Stimulated activated CD4-positive, alpha-beta T cell treated with anti-CD3 and anti-CD28 coated beads, Interleukin-4, amount 100 ng/mL, for 1 hour (primary cell): Measurements from ENCODE around the gene BAG1.

Source experiments
- DNase-seq: peaks from one replicate; pipeline ENCODE4 v3.0.0-alpha.2; 2020

Gene BAG1

GRCh38 chr9:33273266-33273971 is 8.9 kb upstream of the BAG1 start:
- no peak for DNase-seq

- no peak for DNase-seq
Observed at GRCh38 chr9:33272061-33272460, 7.6 kb upstream of the BAG1 start.

- DNase-seq, result no peak
Observed at GRCh38 chr9:33270146-33270545, 5.6 kb upstream of the BAG1 start.

- DNase-seq, result no peak
Observed at GRCh38 chr9:33267151-33267767, 2.8 kb upstream of the BAG1 start.

- no peak for DNase-seq
Observed at GRCh38 chr9:33265211-33265865, 830 bp upstream of the BAG1 start.

- DNase-seq, result peak; percentile 48
Observed at GRCh38 chr9:33264003-33264472, 470 bp downstream of the BAG1 start.

- DNase-seq, result no peak
Observed at GRCh38 chr9:33263131-33264002, 1.1 kb downstream of the BAG1 start.

- no peak for DNase-seq
Observed at GRCh38 chr9:33260372-33260771, 4.1 kb downstream of the BAG1 start.

- no peak for DNase-seq
Observed at GRCh38 chr9:33257276-33257675, 7.2 kb downstream of the BAG1 start.

GRCh38 chr9:33256236-33256635 is 8.3 kb downstream of the BAG1 start:
- no peak for DNase-seq

- DNase-seq, result no peak
Observed at GRCh38 chr9:33255471-33255870, 9.0 kb downstream of the BAG1 start.

GRCh38 chr9:33255014-33255413 is 9.5 kb downstream of the BAG1 start:
- no peak for DNase-seq

GRCh38 chr9:33254211-33254610 is 10.3 kb downstream of the BAG1 start:
- DNase-seq, result no peak

- DNase-seq, result no peak
Observed at GRCh38 chr9:33250458-33250995, 14.0 kb downstream of the BAG1 start.

- no peak for DNase-seq
Observed at GRCh38 chr9:33249983-33250382, 14.5 kb downstream of the BAG1 start.

- DNase-seq, result no peak
Observed at GRCh38 chr9:33249087-33249658, 15.3 kb downstream of the BAG1 start.

GRCh38 chr9:33248606-33249005 is 15.9 kb downstream of the BAG1 start:
- DNase-seq, result no peak

- DNase-seq, result no peak
Observed at GRCh38 chr9:33246269-33246860, 18.1 kb downstream of the BAG1 start.

- DNase-seq, result no peak
Observed at GRCh38 chr9:33245341-33245740, 19.2 kb downstream of the BAG1 start.

- DNase-seq, result no peak
Observed at GRCh38 chr9:33244137-33244784, 20.2 kb downstream of the BAG1 start.

GRCh38 chr9:33242609-33243134 is 21.8 kb downstream of the BAG1 start:
- no peak for DNase-seq
